ENCODE data around the gene KCNIP3.

The KCNIP3 gene

GRCh38 chr2:95317123-95317500 is 20.0 kb downstream of the KCNIP3 start:
- Histone ChIP-seq H3K4me1 (ENCODE audit: control insufficient read depth, low read depth, low read length) (no peaks in the 10 kb centered on the region), H4K5ac (ENCODE audit: low read length) (no peak overlapping the region), H3K79me1 (ENCODE audit: low read length) (no peaks in the 10 kb centered on the region), H3K4ac (ENCODE audit: low read depth, low read length) (no peak overlapping the region), H2BK120ac (ENCODE audit: low read depth, low read length) (no peak overlapping the region), H3K9ac (ENCODE audit: low read length) (no peak overlapping the region), H2AK5ac (ENCODE audit: low read length) (no peak overlapping the region), H3K79me2 (ENCODE audit: control insufficient read depth, insufficient read depth, low read length) (no peaks in the 10 kb centered on the region), H3K36me3 (ENCODE audit: control insufficient read depth, insufficient read depth, low read length) (no peaks in the 10 kb centered on the region), H3K4me2 (ENCODE audit: low read length) (no peak overlapping the region), H3K4me3 (ENCODE audit: low read length) (no peak overlapping the region), H3K23ac (ENCODE audit: low read length) (no peak overlapping the region), H2BK5ac (ENCODE audit: low read length) (no peak overlapping the region), H3K56ac (ENCODE audit: low read length) (no peak overlapping the region), H3K27ac (ENCODE audit: low read depth, low read length) (no peak overlapping the region), H2BK15ac (replicated peaks; ENCODE audit: low read depth) (no peak overlapping the region), H3K27me3 (ENCODE audit: insufficient read depth, low read length, poor library complexity) (no peaks in the 10 kb centered on the region), H4K8ac (ENCODE audit: low read depth, low read length) (no peak overlapping the region), H3K18ac (ENCODE audit: low read length) (no peak overlapping the region)
- peak; percentile 31 for DNase-seq
- WGBS (ENCODE audit: extremely low coverage, insufficient coverage, low lambda C conversion rate) = no CpG with 5 or more reads among the region's 6 CpGs

GRCh38 chr2:95317665-95318425 is 20.7 kb downstream of the KCNIP3 start:
- H2BK15ac ChIP-seq (replicated peaks; ENCODE audit: low read depth) = no peak overlapping the region
- no peak overlapping the region for H3K4me3 ChIP-seq (ENCODE audit: low read length)
- H4K5ac ChIP-seq (ENCODE audit: low read length) = no peak overlapping the region
- H3K4ac ChIP-seq (ENCODE audit: low read depth, low read length) = no peak overlapping the region
- H3K4me1 ChIP-seq (ENCODE audit: control insufficient read depth, low read depth, low read length) = no peaks in the 10 kb centered on the region
- H3K56ac ChIP-seq (ENCODE audit: low read length) = no peak overlapping the region
- no peaks in the 10 kb centered on the region for H3K79me1 ChIP-seq (ENCODE audit: low read length)
- DNase-seq = no peak
- no peaks in the 10 kb centered on the region for H3K79me2 ChIP-seq (ENCODE audit: control insufficient read depth, insufficient read depth, low read length)
- H2BK5ac ChIP-seq (ENCODE audit: low read length) = no peak overlapping the region
- no peak overlapping the region for H3K18ac ChIP-seq (ENCODE audit: low read length)
- no peak overlapping the region for H3K27ac ChIP-seq (ENCODE audit: low read depth, low read length)
- H3K9ac ChIP-seq (ENCODE audit: low read length) = no peak overlapping the region
- H3K23ac ChIP-seq (ENCODE audit: low read length) = no peak overlapping the region
- H2BK120ac ChIP-seq (ENCODE audit: low read depth, low read length) = no peak overlapping the region
- no peaks in the 10 kb centered on the region for H3K36me3 ChIP-seq (ENCODE audit: control insufficient read depth, insufficient read depth, low read length)
- no peak overlapping the region for H3K4me2 ChIP-seq (ENCODE audit: low read length)
- H4K8ac ChIP-seq (ENCODE audit: low read depth, low read length) = no peak overlapping the region
- no peak overlapping the region for H2AK5ac ChIP-seq (ENCODE audit: low read length)
- H3K27me3 ChIP-seq (ENCODE audit: insufficient read depth, low read length, poor library complexity) = no peaks in the 10 kb centered on the region
- WGBS (ENCODE audit: extremely low coverage, insufficient coverage, low lambda C conversion rate) = no CpG with 5 or more reads among the region's 12 CpGs

- Histone ChIP-seq H3K79me1 (ENCODE audit: low read length) (no peaks in the 10 kb centered on the region), H3K79me2 (ENCODE audit: control insufficient read depth, insufficient read depth, low read length) (no peaks in the 10 kb centered on the region), H3K23ac (ENCODE audit: low read length) (no peak overlapping the region), H4K5ac (ENCODE audit: low read length) (no peak overlapping the region), H3K9ac (ENCODE audit: low read length) (no peak overlapping the region), H3K18ac (ENCODE audit: low read length) (no peak overlapping the region), H3K4ac (ENCODE audit: low read depth, low read length) (no peak overlapping the region), H3K27ac (ENCODE audit: low read depth, low read length) (no peak overlapping the region), H3K56ac (ENCODE audit: low read length) (no peak overlapping the region), H3K4me2 (ENCODE audit: low read length) (no peak overlapping the region), H3K4me1 (ENCODE audit: control insufficient read depth, low read depth, low read length) (no peaks in the 10 kb centered on the region), H2BK5ac (ENCODE audit: low read length) (no peak overlapping the region), H3K36me3 (ENCODE audit: control insufficient read depth, insufficient read depth, low read length) (no peaks in the 10 kb centered on the region), H3K27me3 (ENCODE audit: insufficient read depth, low read length, poor library complexity) (no peaks in the 10 kb centered on the region), H2BK15ac (replicated peaks; ENCODE audit: low read depth) (no peak overlapping the region), H4K8ac (ENCODE audit: low read depth, low read length) (no peak overlapping the region), H3K4me3 (ENCODE audit: low read length) (no peak overlapping the region), H2AK5ac (ENCODE audit: low read length) (no peak overlapping the region), H2BK120ac (ENCODE audit: low read depth, low read length) (no peak overlapping the region)
- no peak for DNase-seq
- WGBS (ENCODE audit: extremely low coverage, insufficient coverage, low lambda C conversion rate) = no CpG with 5 or more reads among the region's 13 CpGs
These were observed 21.5 kb downstream of the KCNIP3 start for GRCh38 chr2:95318431-95319220.

- Histone ChIP-seq H4K5ac (ENCODE audit: low read length) (no peak overlapping the region), H2BK120ac (ENCODE audit: low read depth, low read length) (no peak overlapping the region), H3K79me2 (ENCODE audit: control insufficient read depth, insufficient read depth, low read length) (no peaks in the 10 kb centered on the region), H2BK15ac (replicated peaks; ENCODE audit: low read depth) (no peak overlapping the region), H3K4me1 (ENCODE audit: control insufficient read depth, low read depth, low read length) (no peaks in the 10 kb centered on the region), H3K9ac (ENCODE audit: low read length) (no peak overlapping the region), H2BK5ac (ENCODE audit: low read length) (no peak overlapping the region), H3K27me3 (ENCODE audit: insufficient read depth, low read length, poor library complexity) (no peaks in the 10 kb centered on the region), H3K56ac (ENCODE audit: low read length) (no peak overlapping the region), H4K8ac (ENCODE audit: low read depth, low read length) (no peak overlapping the region), H3K36me3 (ENCODE audit: control insufficient read depth, insufficient read depth, low read length) (no peaks in the 10 kb centered on the region), H3K18ac (ENCODE audit: low read length) (no peak overlapping the region), H3K23ac (ENCODE audit: low read length) (no peak overlapping the region), H3K27ac (ENCODE audit: low read depth, low read length) (no peak overlapping the region), H3K4ac (ENCODE audit: low read depth, low read length) (no peak overlapping the region), H3K4me3 (ENCODE audit: low read length) (no peak overlapping the region), H2AK5ac (ENCODE audit: low read length) (no peak overlapping the region), H3K79me1 (ENCODE audit: low read length) (no peaks in the 10 kb centered on the region), H3K4me2 (ENCODE audit: low read length) (no peak overlapping the region)
- DNase-seq = no peak
- WGBS (ENCODE audit: extremely low coverage, insufficient coverage, low lambda C conversion rate) = no CpG with 5 or more reads among the region's 23 CpGs
These were observed 22.6 kb downstream of the KCNIP3 start for GRCh38 chr2:95319481-95320343.

GRCh38 chr2:95320344-95320712 is 23.2 kb downstream of the KCNIP3 start:
- H3K79me2 ChIP-seq (ENCODE audit: control insufficient read depth, insufficient read depth, low read length) = no peaks in the 10 kb centered on the region

More at GRCh38 chr2:95320344-95320712, 23.2 kb downstream of the KCNIP3 start:
- no peak for DNase-seq
- no peak overlapping the region for H2BK120ac ChIP-seq (ENCODE audit: low read depth, low read length)
- WGBS (ENCODE audit: extremely low coverage, insufficient coverage, low lambda C conversion rate) = no CpG with 5 or more reads among the region's 11 CpGs
- H3K23ac ChIP-seq (ENCODE audit: low read length) = no peak overlapping the region
- H2BK15ac ChIP-seq (replicated peaks; ENCODE audit: low read depth) = no peak overlapping the region
- H3K4me2 ChIP-seq (ENCODE audit: low read length) = no peak overlapping the region
- H3K79me1 ChIP-seq (ENCODE audit: low read length) = no peaks in the 10 kb centered on the region
- no peak overlapping the region for H3K18ac ChIP-seq (ENCODE audit: low read length)
- H4K5ac ChIP-seq (ENCODE audit: low read length) = no peak overlapping the region
- H3K9ac ChIP-seq (ENCODE audit: low read length) = no peak overlapping the region
- H3K4me3 ChIP-seq (ENCODE audit: low read length) = no peak overlapping the region
- H2AK5ac ChIP-seq (ENCODE audit: low read length) = no peak overlapping the region
- H2BK5ac ChIP-seq (ENCODE audit: low read length) = no peak overlapping the region
- no peak overlapping the region for H3K56ac ChIP-seq (ENCODE audit: low read length)
- H3K4ac ChIP-seq (ENCODE audit: low read depth, low read length) = no peak overlapping the region
- no peaks in the 10 kb centered on the region for H3K36me3 ChIP-seq (ENCODE audit: control insufficient read depth, insufficient read depth, low read length)
- no peak overlapping the region for H3K27ac ChIP-seq (ENCODE audit: low read depth, low read length)
- H4K8ac ChIP-seq (ENCODE audit: low read depth, low read length) = no peak overlapping the region
- H3K4me1 ChIP-seq (ENCODE audit: control insufficient read depth, low read depth, low read length) = no peaks in the 10 kb centered on the region
- no peaks in the 10 kb centered on the region for H3K27me3 ChIP-seq (ENCODE audit: insufficient read depth, low read length, poor library complexity)
